ENCODE data around the gene HIGD2B. TPM values are rescaled to one million over a fixed set of nuclear protein-coding genes. Genes with fewer than 3 reads are reported as not detected.
"Not testable (repeated sequence)": the region's sequence is repeated elsewhere in the genome, so short reads cannot be mapped to it uniquely, and the experiment has no call there.

HIGD2B gene
- total and polyA plus RNA-seq, 7 donors, result not detected

DNA sequence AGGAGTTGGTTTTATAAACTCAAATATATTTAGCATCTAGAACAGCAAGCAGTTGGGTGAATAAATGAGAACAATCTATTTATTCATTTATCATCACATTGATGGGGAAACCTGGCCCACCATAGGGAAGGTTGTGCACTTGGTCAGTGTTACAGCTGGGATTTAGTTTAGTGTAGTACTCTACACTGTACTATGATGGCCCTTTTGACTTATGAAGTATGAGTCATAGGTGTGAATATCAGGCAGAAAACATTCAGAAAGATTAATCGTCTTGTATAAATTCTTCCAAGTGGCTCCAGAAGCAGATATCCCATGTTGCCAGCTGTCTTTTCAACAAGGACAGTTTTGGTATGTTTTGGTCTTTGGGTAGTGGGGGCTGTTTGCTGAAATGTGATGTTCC is 38.0 kb upstream of the HIGD2B start:
- Histone ChIP-seq H3K27ac (no peak overlapping the region), H3K27me3 (ENCODE audit: insufficient read depth in 3 of 3, low read length in 2 of 3) (no peaks in the 10 kb centered on the region), H3K9me3 (no peaks in the 10 kb centered on the region), H3K4me3 (no peak overlapping the region), H3K36me3 (ENCODE audit: insufficient read depth in 1 of 2, low read depth in 1 of 2) (peaks cover 0 to 47% of the 10 kb centered on the region in 2 donors), H3K4me1 (peaks cover 11% of the 10 kb centered on the region)
- ATAC-seq, result no peak
- WGBS, 3 donors, result 81 to 85% (median 85%) methylated on average over 1 of the region's 1 CpG
- intact Hi-C loops (cut with DNase I), result loop anchor here in 1 of 2 donors (5.0 kb wide), 2 partner anchors 358 to 548 kb away; no protein-coding TSS in a partner anchor
- no peak for DNase-seq
- TF ChIP-seq CTCF (IDR thresholded peaks at IDR 0.05), result no peak

DNA sequence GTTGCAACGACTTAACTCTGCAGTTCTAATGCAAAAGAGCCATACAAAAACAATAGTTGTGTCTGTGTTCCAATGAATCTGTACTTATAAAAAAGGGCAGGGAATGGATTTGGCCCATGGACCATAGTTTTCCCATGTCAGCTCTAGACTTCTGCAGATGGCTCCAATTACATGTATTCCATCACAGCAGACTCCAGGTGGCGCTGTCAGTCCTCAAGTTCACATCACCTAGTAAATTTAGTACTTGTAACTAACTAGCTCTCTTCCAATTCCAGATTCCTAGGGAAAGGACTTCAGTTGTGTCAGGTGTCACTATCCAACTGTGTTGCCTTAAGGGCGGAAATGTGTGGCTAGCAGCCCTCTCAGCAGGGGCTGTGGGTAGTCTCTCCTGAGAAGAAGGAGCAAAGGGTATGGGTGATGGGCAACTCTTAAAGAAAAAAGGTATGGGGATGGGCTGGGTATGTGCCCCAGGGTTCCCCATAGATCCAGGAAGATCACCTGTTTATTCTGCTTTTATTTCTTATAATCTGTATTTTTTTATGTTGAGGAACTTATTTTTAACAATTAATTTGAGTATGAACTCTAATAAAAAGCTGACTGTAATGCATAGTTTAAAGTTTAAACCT is 36.2 kb upstream of the HIGD2B start:
- no peaks in the 10 kb centered on the region for H3K9me3 ChIP-seq
- peak; percentile 68 to 91 (median 78) for ATAC-seq
- H3K27ac ChIP-seq, result no peak overlapping the region
- peak; percentile 66 for TF ChIP-seq CTCF (IDR thresholded peaks at IDR 0.05)
- peak; percentile 32 to 73 for DNase-seq
- H3K4me3 ChIP-seq, result no peak overlapping the region
- H3K4me1 ChIP-seq, result peaks cover 11% of the 10 kb centered on the region
- intact Hi-C loops (cut with DNase I), result loop anchor here in 1 of 2 donors (5.0 kb wide), 2 partner anchors 360 to 550 kb away; no protein-coding TSS in a partner anchor
- H3K36me3 ChIP-seq (ENCODE audit: insufficient read depth in 1 of 2, low read depth in 1 of 2), result peaks cover 0 to 51% of the 10 kb centered on the region in 2 donors
- WGBS, 3 donors, result 21 to 31% (median 31%) methylated on average over 3 of the region's 3 CpGs
- no peaks in the 10 kb centered on the region for H3K27me3 ChIP-seq (ENCODE audit: insufficient read depth in 3 of 3, low read length in 2 of 3)

DNA sequence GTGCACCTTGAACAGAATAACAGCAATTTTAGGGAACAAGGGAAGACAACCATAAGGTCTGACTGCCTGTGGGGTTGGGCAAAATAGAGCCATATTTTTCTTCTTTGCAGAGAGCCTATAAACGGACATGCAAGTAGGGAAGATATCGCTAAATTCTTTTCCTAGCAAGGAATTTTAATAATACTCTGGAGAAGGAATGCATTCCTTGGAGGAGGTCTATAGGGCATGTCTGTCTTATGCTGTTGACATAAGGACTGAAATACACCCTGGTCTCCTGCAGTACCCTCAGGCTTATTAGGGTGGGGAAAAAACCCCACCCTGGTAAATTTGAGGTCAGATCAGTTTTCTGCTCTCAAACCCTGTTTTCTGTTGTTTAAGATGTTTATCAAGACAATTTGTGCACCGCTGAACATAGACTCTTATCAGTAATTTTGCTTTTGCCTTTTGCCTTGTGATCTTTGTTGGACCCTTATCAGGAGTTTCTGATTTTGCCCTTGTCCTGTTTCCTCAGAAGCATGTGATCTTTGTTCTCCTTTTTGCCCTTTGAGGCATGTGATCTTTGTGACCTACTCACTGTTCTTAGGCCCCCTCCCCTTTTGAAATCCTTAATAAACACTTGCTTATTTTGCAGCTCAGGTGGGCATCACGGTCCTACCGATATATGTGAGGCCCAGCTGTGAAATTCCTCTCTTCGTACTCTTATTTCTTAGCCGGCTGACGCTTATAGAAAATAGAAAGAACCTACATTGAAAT is 22.7 kb upstream of the HIGD2B start:
- peaks cover 0 to 40% of the 10 kb centered on the region in 2 donors for H3K36me3 ChIP-seq (ENCODE audit: insufficient read depth in 1 of 2, low read depth in 1 of 2)
- 83 to 94% (median 89%) methylated on average over 8 of the region's 8 CpGs for WGBS, 3 donors
- H3K4me1 ChIP-seq; H3K4me3 ChIP-seq; DNase-seq; H3K27me3 ChIP-seq (ENCODE audit: insufficient read depth in 3 of 3, low read length in 2 of 3); H3K9me3 ChIP-seq; ATAC-seq; intact Hi-C loops (cut with DNase I); H3K27ac ChIP-seq: not testable (repeated sequence)

DNA sequence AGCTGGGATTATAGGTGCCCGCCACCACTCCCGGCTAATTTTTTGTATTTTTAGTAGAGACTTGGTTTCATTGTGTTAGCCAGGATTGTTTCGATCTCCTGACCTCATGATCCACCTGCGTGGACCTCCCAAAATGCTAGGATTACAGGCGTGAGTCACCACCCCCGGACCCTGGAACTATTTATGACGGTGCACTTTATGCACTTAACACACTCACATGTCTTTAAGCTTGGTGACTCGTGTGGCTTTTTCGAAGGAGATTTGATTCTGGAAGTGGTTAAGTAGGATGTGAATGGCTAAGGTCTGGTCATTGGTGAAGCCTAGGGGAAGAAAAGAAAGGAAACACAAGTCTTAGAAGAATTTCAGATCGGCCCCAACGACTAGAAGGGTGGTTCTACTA is 20.3 kb upstream of the HIGD2B start:
- no peak for TF ChIP-seq CTCF (IDR thresholded peaks at IDR 0.05)
- WGBS, 3 donors, result 90 to 93% (median 92%) methylated on average over 11 of the region's 11 CpGs
- Histone ChIP-seq H3K4me3 (no peak overlapping the region), H3K4me1 (no peaks in the 10 kb centered on the region), H3K27ac (no peak overlapping the region), H3K27me3 (ENCODE audit: insufficient read depth in 3 of 3, low read length in 2 of 3) (no peaks in the 10 kb centered on the region), H3K9me3 (no peaks in the 10 kb centered on the region), H3K36me3 (ENCODE audit: insufficient read depth in 1 of 2, low read depth in 1 of 2) (peaks cover 0 to 18% of the 10 kb centered on the region in 2 donors)
- intact Hi-C loops (cut with DNase I), result no loop called here
- ATAC-seq (no peak), DNase-seq (no peak)

DNA sequence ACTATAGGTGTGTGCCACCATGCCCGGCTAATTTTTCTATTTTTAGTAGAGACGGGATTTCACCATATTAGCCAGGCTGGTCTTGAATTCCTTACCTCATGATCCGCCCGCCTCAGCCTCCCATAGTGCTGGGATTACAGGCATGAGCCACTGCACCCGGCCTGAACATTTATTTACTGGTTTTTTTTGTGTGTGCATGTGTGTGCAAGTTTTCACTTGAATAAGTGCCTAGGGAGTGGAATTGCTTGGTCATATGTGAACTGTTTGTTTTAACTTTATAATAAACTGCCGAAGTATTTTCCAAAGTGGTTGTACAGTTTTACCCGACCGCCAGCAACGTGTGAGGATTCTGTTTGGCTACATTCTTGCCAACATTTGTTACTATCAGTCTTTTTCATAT is 14.1 kb upstream of the HIGD2B start:
- 84 to 93% (median 87%) methylated on average over 9 of the region's 9 CpGs for WGBS, 3 donors
- intact Hi-C loops (cut with DNase I), result no loop called here
- H3K27ac ChIP-seq, result no peak overlapping the region
- H3K9me3 ChIP-seq, result no peaks in the 10 kb centered on the region
- DNase-seq, result no peak
- H3K4me3 ChIP-seq, result no peak overlapping the region
- peaks cover 0 to 7% of the 10 kb centered on the region in 2 donors for H3K36me3 ChIP-seq (ENCODE audit: insufficient read depth in 1 of 2, low read depth in 1 of 2)
- no peaks in the 10 kb centered on the region for H3K4me1 ChIP-seq
- ATAC-seq, result no peak
- no peaks in the 10 kb centered on the region for H3K27me3 ChIP-seq (ENCODE audit: insufficient read depth in 3 of 3, low read length in 2 of 3)
- no peak for TF ChIP-seq CTCF (IDR thresholded peaks at IDR 0.05)

All from psoas muscle (tissue), 8 donors.